Bronchial epithelial cell (primary cell): ENCODE measurements around the gene OSBPL8. TPM values are rescaled to one million over a fixed set of nuclear protein-coding genes. Genes with fewer than 3 reads are reported as not detected.

ENCODE experiments used
- DNase-seq: peaks from one replicate; pipeline ENCODE4 v3.0.0-alpha.2; 2010; ENCODE audit warnings: low read depth
- FAIRE-seq: peaks from 2 replicates; lab custom pipeline; 2011; peaks lifted over from hg19 to GRCh38; lab: Jason Lieb, UNC
- H3K27me3 ChIP-seq: 2 replicates; pipeline ENCODE4 v1.5.1; 2011; ENCODE audit warnings: low read length; ENCODE audit not compliant: control insufficient read depth, insufficient read depth
- H3K36me3 ChIP-seq: 2 replicates; pipeline ENCODE4 v1.5.1; 2011; ENCODE audit warnings: low read length; ENCODE audit not compliant: control insufficient read depth, insufficient read depth
- H3K4me3 ChIP-seq: 2 replicates; pipeline ENCODE4 v1.5.1; 2011; ENCODE audit warnings: mild to moderate bottlenecking, low read depth, low read length, control low read depth
- CTCF ChIP-seq: IDR thresholded peaks from 2 replicates; pipeline ENCODE4 v1.5.1; 2011; ENCODE audit warnings: mild to moderate bottlenecking, moderate library complexity, low read length, control low read depth, inconsistent platforms; ENCODE audit not compliant: insufficient read depth, severe bottlenecking
- total RNA-seq: library from RNA; depleted of rRNA; stranded (reverse); fragments of >200 nt; gene quantifications from 2 replicates; pipeline ENCODE4 v1.2.1, GENCODE V29; 2014

The OSBPL8 gene
- total RNA-seq, 1 donor from 2014 or later = 63.7 TPM

- Histone ChIP-seq H3K36me3 (no peaks in the 10 kb centered on the region), H3K27me3 (no peaks in the 10 kb centered on the region), H3K4me3 (no peak overlapping the region)
- TF ChIP-seq CTCF = no peak
- FAIRE-seq = no peak
- DNase-seq = no peak
These were observed 118.6 kb downstream of the OSBPL8 start for GRCh38 chr12:76441016-76441415.

- no peak for FAIRE-seq
- Histone ChIP-seq H3K4me3 (no peak overlapping the region), H3K36me3 (no peaks in the 10 kb centered on the region), H3K27me3 (no peaks in the 10 kb centered on the region)
- no peak for TF ChIP-seq CTCF
- DNase-seq = no peak
These were observed 126.8 kb downstream of the OSBPL8 start for GRCh38 chr12:76432733-76433132.

GRCh38 chr12:76428117-76428516 lies 131.5 kb downstream of the OSBPL8 start:
- DNase-seq = no peak
- H3K4me3 ChIP-seq = no peak overlapping the region
- peaks cover 1% of the 10 kb centered on the region for H3K36me3 ChIP-seq
- FAIRE-seq = no peak
- no peak for TF ChIP-seq CTCF
- H3K27me3 ChIP-seq = no peaks in the 10 kb centered on the region

- DNase-seq (no peak), FAIRE-seq (no peak)
- TF ChIP-seq CTCF = no peak
- peaks cover 1% of the 10 kb centered on the region for H3K36me3 ChIP-seq
- no peaks in the 10 kb centered on the region for H3K27me3 ChIP-seq
- H3K4me3 ChIP-seq = no peak overlapping the region
These were observed 133.4 kb downstream of the OSBPL8 start for GRCh38 chr12:76426160-76426559.

- Histone ChIP-seq H3K4me3 (no peak overlapping the region), H3K36me3 (peaks cover 1% of the 10 kb centered on the region), H3K27me3 (no peaks in the 10 kb centered on the region)
- DNase-seq (no peak), FAIRE-seq (no peak)
- TF ChIP-seq CTCF = no peak
These were observed 134.6 kb downstream of the OSBPL8 start for GRCh38 chr12:76424941-76425340.
